IMR-90 (cell line): ENCODE data around the gene TFB1M. TPM values are rescaled to one million over a fixed set of nuclear protein-coding genes. Genes with fewer than 3 reads are reported as not detected.

ENCODE experiments used
- ATAC-seq: fragments of 200-7000 bp; cut with Tn5 transposase; 2 replicates; pipeline ENCODE4 v1.9.1; 2020; ENCODE audit warnings: low read depth, mild to moderate bottlenecking, moderate library complexity
- BruUV-seq: library from RNA; stranded (reverse); fragments of 400-500 nt; replicated peaks from 2 replicates; lab custom pipeline; 2021; lab: Mats Ljungman, UMichigan
- CTCF ChIA-PET: fragments of 300-600 bp; formaldehyde crosslinking; extraction: SDS; loops from one replicate; lab custom pipeline; 2021; ENCODE audit warnings: antibody characterized with exemption; lab: Yijun Ruan, JAX
- POLR2A ChIA-PET: fragments of 300-600 bp; sonication (Branson Sonifier 250); formaldehyde crosslinking; loops from one replicate; lab custom pipeline; 2022; ENCODE audit warnings: antibody characterized with exemption; ENCODE audit not compliant: unreplicated experiment; lab: Charles Lee
- DNase-seq: peaks from one replicate; pipeline ENCODE4 v3.0.0; 2013
- H2AFZ ChIP-seq: replicated peaks from 2 replicates; pipeline ENCODE3; 2013; ENCODE audit warnings: low read length, mild to moderate bottlenecking; ENCODE audit not compliant: poor library complexity
- H2AK5ac ChIP-seq: 2 replicates; pipeline ENCODE4 v1.6.1; 2013; ENCODE audit warnings: low read depth, low read length, inconsistent platforms
- H2AK9ac ChIP-seq: replicated peaks from 2 replicates; pipeline ENCODE3; 2013; ENCODE audit warnings: mild to moderate bottlenecking, low read depth, low read length, moderate library complexity; ENCODE audit not compliant: poor library complexity
- H2BK120ac ChIP-seq: 2 replicates; pipeline ENCODE4 v1.6.1; 2013; ENCODE audit warnings: low read depth, low read length, inconsistent platforms
- H2BK15ac ChIP-seq: 3 replicates; pipeline ENCODE4 v1.6.1; 2013; ENCODE audit warnings: low read depth, low read length, inconsistent platforms
- H2BK20ac ChIP-seq: 2 replicates; pipeline ENCODE4 v1.6.1; 2013; ENCODE audit warnings: low read depth, mild to moderate bottlenecking, inconsistent platforms, low read length, moderate library complexity
- H2BK5ac ChIP-seq: 2 replicates; pipeline ENCODE4 v1.6.1; 2013; ENCODE audit warnings: mild to moderate bottlenecking, low read depth, low read length, inconsistent platforms; ENCODE audit not compliant: poor library complexity, severe bottlenecking
- H3K14ac ChIP-seq: replicated peaks from 2 replicates; pipeline ENCODE4 v1.6.1; 2013; ENCODE audit warnings: low read depth, low read length, inconsistent platforms
- H3K18ac ChIP-seq: 2 replicates; pipeline ENCODE4 v1.6.1; 2013; ENCODE audit warnings: low read depth, low read length, control low read depth
- H3K23ac ChIP-seq: 2 replicates; pipeline ENCODE4 v1.6.1; 2013; ENCODE audit warnings: low read depth, low read length, inconsistent platforms
- H3K27ac ChIP-seq: 2 replicates; pipeline ENCODE4 v1.5.1; 2013; ENCODE audit warnings: mild to moderate bottlenecking, control low read depth, low read length; ENCODE audit not compliant: insufficient read depth
- H3K27me3 ChIP-seq: 2 replicates; pipeline ENCODE4 v1.6.1; 2013; ENCODE audit warnings: low read length; ENCODE audit not compliant: control insufficient read depth, insufficient read depth
- H3K36me3 ChIP-seq: 2 replicates; pipeline ENCODE4 v1.6.1; 2013; ENCODE audit warnings: low read length, mixed read lengths; ENCODE audit not compliant: control insufficient read depth, insufficient read depth
- H3K4ac ChIP-seq: 2 replicates; pipeline ENCODE4 v1.6.1; 2013; ENCODE audit warnings: low read depth, low read length, inconsistent platforms
- H3K4me1 ChIP-seq: 2 replicates; pipeline ENCODE4 v1.6.1; 2013; ENCODE audit warnings: low read length, mixed read lengths; ENCODE audit not compliant: control insufficient read depth, insufficient read depth
- H3K4me2 ChIP-seq: 2 replicates; pipeline ENCODE4 v1.6.1; 2013; ENCODE audit warnings: low read depth, mild to moderate bottlenecking, control low read depth, low read length, moderate library complexity
- H3K4me3 ChIP-seq: 2 replicates; pipeline ENCODE4 v1.5.1; 2013; ENCODE audit warnings: low read depth, mild to moderate bottlenecking, control low read depth, low read length, moderate library complexity; ENCODE audit not compliant: insufficient read depth
- H3K56ac ChIP-seq: 2 replicates; pipeline ENCODE4 v1.6.1; 2013; ENCODE audit warnings: low read length, inconsistent platforms; ENCODE audit not compliant: insufficient read depth; ENCODE audit errors: extremely low read depth
- H3K79me1 ChIP-seq, 2 experiments: 2 replicates each; pipeline ENCODE4 v1.6.1; 2013; ENCODE audit warnings: low read length in 2 of 2, inconsistent platforms in 1 of 2, low read depth in 1 of 2
- H3K9ac ChIP-seq: 2 replicates; pipeline ENCODE4 v1.6.1; 2013; ENCODE audit warnings: low read depth, low read length, control low read depth
- H3K9me1 ChIP-seq: 2 replicates; pipeline ENCODE4 v1.6.1; 2013; ENCODE audit warnings: low read length, inconsistent platforms; ENCODE audit not compliant: insufficient read depth
- H3K9me3 ChIP-seq: 2 replicates; pipeline ENCODE4 v1.6.1; 2013; ENCODE audit warnings: low read length; ENCODE audit not compliant: control insufficient read depth, insufficient read depth
- H4K20me1 ChIP-seq: 2 replicates; pipeline ENCODE4 v1.6.1; 2013; ENCODE audit warnings: low read length, inconsistent platforms; ENCODE audit not compliant: insufficient read depth
- H4K5ac ChIP-seq: 2 replicates; pipeline ENCODE4 v1.6.1; 2013; ENCODE audit warnings: mild to moderate bottlenecking, low read depth, low read length, control low read depth
- H4K8ac ChIP-seq, 2 experiments: 2 replicates each; pipeline ENCODE4 v1.6.1; 2013; ENCODE audit warnings: low read depth in 2 of 2, low read length in 2 of 2, control low read depth in 1 of 2, inconsistent platforms in 1 of 2
- H4K91ac ChIP-seq: 2 replicates; pipeline ENCODE4 v1.6.1; 2013; ENCODE audit warnings: low read depth, low read length, inconsistent platforms; ENCODE audit not compliant: insufficient read depth
- CEBPB ChIP-seq: IDR thresholded peaks from 2 replicates; pipeline ENCODE4 v1.6.1; 2012; ENCODE audit warnings: low read depth, low read length, improper control_type of control experiment
- ELK1 ChIP-seq: fragments of 150-350 bp; IDR thresholded peaks from 2 replicates; pipeline ENCODE4 v1.6.1; 2016; ENCODE audit warnings: low read depth, mild to moderate bottlenecking, low read length, moderate library complexity, borderline replicate concordance
- MAZ ChIP-seq: IDR thresholded peaks from 2 replicates; pipeline ENCODE4 v1.6.1; 2012; ENCODE audit warnings: low read depth, mild to moderate bottlenecking, low read length, improper control_type of control experiment, moderate library complexity, borderline replicate concordance
- POLR2A ChIP-seq: IDR thresholded peaks from 2 replicates; pipeline ENCODE4 v1.6.1; 2012; ENCODE audit warnings: mild to moderate bottlenecking, low read depth, low read length
- SMC3 ChIP-seq: fragments of 150-350 bp; IDR thresholded peaks from 2 replicates; pipeline ENCODE4 v1.6.1; 2016; ENCODE audit warnings: low read depth, mild to moderate bottlenecking, antibody characterized with exemption, low read length, moderate library complexity
- WGBS, 2 experiments: methylation state at CpG; one replicate each; pipeline versions ENCODE4 v1.1.5 to v1.1.7; 2013; ENCODE audit warnings: missing lambda C conversion rate in 2 of 2; ENCODE audit not compliant: insufficient read length in 1 of 2; ENCODE audit errors: extremely low coverage in 2 of 2; 5-methylcytosine and 5-hydroxymethylcytosine counted together
- dilution Hi-C: fragments of 300-500 bp; cut with HindIII; formaldehyde crosslinking; loops from one replicate; pipeline ENCODE4 v1.14.3; 2018; ENCODE audit warnings: low sequenced_read_pairs; ENCODE audit not compliant: unreplicated experiment
- in situ Hi-C: fragments of 300-500 bp; cut with MboI; formaldehyde crosslinking; loops from 3 replicates; pipeline ENCODE4 v1.14.3; 2019; ENCODE audit warnings: low sequenced_read_pairs, inconsistent platforms, mixed read lengths
- intact Hi-C: fragments of 100-400 bp; cut with micrococcal nuclease; formaldehyde crosslinking; loops from 2 replicates; pipeline ENCODE4 v1.10.0; 2022
- polyA plus RNA-seq, 3 experiments: library from polyadenylated mRNA; depleted of rRNA; stranded (reverse); fragments of >200 nt; gene quantifications; 2 replicates each; pipeline ENCODE4 v1.2.3, GENCODE V29; 2012; ENCODE audit warnings: low replicate concordance in 1 of 3
- total RNA-seq: library from RNA; depleted of rRNA; stranded (reverse); fragments of >200 nt; gene quantifications from 2 replicates; pipeline ENCODE4 v1.2.3, GENCODE V29; 2012

Gene TFB1M
- total and polyA plus RNA-seq, 2 of the 4 experiments (the other 2 are of a cell fraction), result 18.1 to 22.4 TPM

- H3K27ac ChIP-seq, result peak overlapping the region; percentile 48; the same call in 1 of the 2 replicates
- dilution Hi-C loops, result no loop called here
- no peak overlapping the region for H3K4me3 ChIP-seq
- H2AK5ac ChIP-seq, result peak overlapping the region; percentile 65
- H2BK15ac ChIP-seq, result peak overlapping the region; percentile 59; the same call in 1 of the 3 replicates
- H2BK5ac ChIP-seq, result peak overlapping the region; percentile 48
- peak overlapping the region; percentile 70; the same call in 1 of the 2 replicates for H4K5ac ChIP-seq
- peak overlapping the region; percentile 53; the same call in 1 of the 2 replicates for H3K4me2 ChIP-seq
- H3K27me3 ChIP-seq, result no peaks in the 10 kb centered on the region
- peak overlapping the region; percentile 65; the same call in 1 of the 2 replicates for H4K91ac ChIP-seq
- H3K79me1 ChIP-seq, result peaks cover 29 to 42% of the 10 kb centered on the region in 2 experiments
- DNase-seq (peak; percentile 18), ATAC-seq (no peak)
- TF ChIP-seq MAZ (no peak), CEBPB (no peak), ELK1 (no peak), POLR2A (no peak), SMC3 (no peak)
- H2BK20ac ChIP-seq, result peak overlapping the region; percentile 69; the same call in 1 of the 2 replicates
- no peak overlapping the region for H3K56ac ChIP-seq
- H3K4me1 ChIP-seq, result peaks cover 6% of the 10 kb centered on the region
- ChIA-PET CTCF (interaction anchor here (1.1 kb wide), 1 partner anchor 443 kb away, joined by 3 read pairs; no protein-coding TSS in a partner anchor), POLR2A (no interaction called here)
- H4K20me1 ChIP-seq, result no peaks in the 10 kb centered on the region
- peak overlapping the region; percentile 29; the same call in 1 of the 2 replicates for H3K4ac ChIP-seq
- H4K8ac ChIP-seq, result peak overlapping the region; percentile 7 to 27; a peak in 2 of 4 replicates
- 0 out of 2 replicates have a peak overlapping the region, but pooled peaks have one; percentile 24 for H3K23ac ChIP-seq
- no peak overlapping the region for H3K14ac ChIP-seq
- BruUV-seq, result no TSS peak
- H3K36me3 ChIP-seq, result peaks cover 2% of the 10 kb centered on the region; the same call in 1 of the 2 replicates
- peak overlapping the region; percentile 66 for H2BK120ac ChIP-seq
- peak overlapping the region; percentile 69; the same call in 1 of the 2 replicates for H3K18ac ChIP-seq
- no peak overlapping the region for H2AFZ ChIP-seq
- no peaks in the 10 kb centered on the region for H3K9me3 ChIP-seq
- intact Hi-C loops, result loop anchor here (5.0 kb wide), 2 partner anchors 384 to 439 kb away; no protein-coding TSS in a partner anchor
- no peaks in the 10 kb centered on the region; the same call in none of the 2 replicates for H3K9me1 ChIP-seq
- in situ Hi-C loops, result no loop called here
- H3K9ac ChIP-seq, result no peak overlapping the region
- H2AK9ac ChIP-seq, result no peak overlapping the region
- WGBS, 2 experiments, result 100% methylated on average over 1 of the region's 6 CpGs; no CpG with 5 or more reads in 1 of the 2 experiments
Observed at GRCh38 chr6:155311086-155311485, 3.2 kb downstream of the TFB1M start.
